Measurements from ENCODE around the gene DVL2. TPM values are rescaled to one million over a fixed set of nuclear protein-coding genes. Genes with fewer than 3 reads are reported as not detected.
"Not testable (repeated sequence)": the region's sequence is repeated elsewhere in the genome, so short reads cannot be mapped to it uniquely, and the experiment has no call there.

The DVL2 gene
- total RNA-seq, 4 donors from 2014 or later, result 22.7 to 41.6 (median 23.6) TPM

- DNase-seq (ENCODE audit: low spot score), result no peak
- no peak for TF ChIP-seq CTCF (IDR thresholded peaks at IDR 0.05)
- no peak for ATAC-seq (ENCODE audit: low FRiP score)
Observed at GRCh38 chr17:7249214-7249613, 14.9 kb upstream of the DVL2 start.

- ATAC-seq (ENCODE audit: low FRiP score) (no peak), DNase-seq (ENCODE audit: low spot score) (no peak)
Observed at GRCh38 chr17:7248796-7249195, 14.5 kb upstream of the DVL2 start.

GRCh38 chr17:7246779-7247178 lies 12.5 kb upstream of the DVL2 start:
- ATAC-seq (ENCODE audit: low FRiP score), result no peak

More at GRCh38 chr17:7248796-7249195, 14.5 kb upstream of the DVL2 start:
- no peak for TF ChIP-seq CTCF (IDR thresholded peaks at IDR 0.05)

GRCh38 chr17:7243838-7244237 lies 9.5 kb upstream of the DVL2 start:
- not testable (repeated sequence) for ATAC-seq (ENCODE audit: low FRiP score); DNase-seq (ENCODE audit: low spot score)

More at GRCh38 chr17:7246779-7247178, 12.5 kb upstream of the DVL2 start:
- no peak for DNase-seq (ENCODE audit: low spot score)
- TF ChIP-seq CTCF (IDR thresholded peaks at IDR 0.05), result no peak

GRCh38 chr17:7243453-7243729 lies 9.1 kb upstream of the DVL2 start:
- no peak for TF ChIP-seq CTCF (IDR thresholded peaks at IDR 0.05)
- ATAC-seq (ENCODE audit: low FRiP score) (no peak), DNase-seq (ENCODE audit: low spot score) (no peak)

- TF ChIP-seq CTCF (IDR thresholded peaks at IDR 0.05), result no peak
- DNase-seq (ENCODE audit: low spot score) (peak; percentile 97), ATAC-seq (ENCODE audit: low FRiP score) (peak; percentile 45)
Observed at GRCh38 chr17:7242717-7243452, 8.6 kb upstream of the DVL2 start.

GRCh38 chr17:7241783-7242716 lies 7.7 kb upstream of the DVL2 start, which contains the start of gene GABARAP:
Gene GABARAP (minus strand): TSS chr17:7242449. CDS start chr17:7242330, 119 bp downstream.
- DNase-seq (ENCODE audit: low spot score) (peak; percentile 94), ATAC-seq (ENCODE audit: low FRiP score) (peak; percentile 34)
- no peak for TF ChIP-seq CTCF (IDR thresholded peaks at IDR 0.05)
